GM12878 (cell line): ENCODE measurements around the gene EIF4B. TPM values are rescaled to one million over a fixed set of nuclear protein-coding genes. Genes with fewer than 3 reads are reported as not detected.

ENCODE experiments used
- ATAC-seq: fragments of 200-7000 bp; cut with Tn5 transposase; 3 replicates; pipeline ENCODE4 v1.9.1; 2020; ENCODE audit warnings: mild to moderate bottlenecking, moderate library complexity
- BruUV-seq: library from RNA; stranded (reverse); fragments of 400-500 nt; replicated peaks from 2 replicates; lab custom pipeline; 2021; lab: Mats Ljungman, UMichigan
- CTCF ChIA-PET: fragments of 300-600 bp; sonication (Branson Sonifier 250); formaldehyde crosslinking; extraction: SDS; loops from one replicate; lab custom pipeline; 2021; ENCODE audit warnings: inconsistent platforms; lab: Yijun Ruan, JAX
- POLR2A ChIA-PET: fragments of 350-600 bp; formaldehyde crosslinking; extraction: SDS; loops from one replicate; lab custom pipeline; 2021; ENCODE audit warnings: inconsistent platforms; lab: Charles Lee
- RAD21 ChIA-PET: fragments of 300-600 bp; sonication (Branson Sonifier 250); formaldehyde crosslinking; loops from one replicate; lab custom pipeline; 2023; ENCODE audit warnings: antibody characterized with exemption; ENCODE audit not compliant: unreplicated experiment; lab: Charles Lee
- SMC1A ChIA-PET: fragments of 300-600 bp; sonication (Branson Sonifier 250); formaldehyde crosslinking; loops from one replicate; lab custom pipeline; 2023; ENCODE audit not compliant: unreplicated experiment, uncharacterized antibody; lab: Charles Lee
- DNase-seq: peaks from one replicate; pipeline ENCODE4 v3.0.0-alpha.2; 2011; ENCODE audit warnings: low read depth, low spot score
- FAIRE-seq: peaks from 3 replicates; lab custom pipeline; 2011; peaks lifted over from hg19 to GRCh38; lab: Jason Lieb, UNC
- H2AFZ ChIP-seq: 2 replicates; pipeline ENCODE4 v1.6.0; 2011; ENCODE audit warnings: low read depth, low read length, control low read depth; ENCODE audit not compliant: control insufficient read depth
- H3K27ac ChIP-seq: 2 replicates; pipeline ENCODE4 v1.5.1; 2011; ENCODE audit warnings: control low read depth; ENCODE audit not compliant: control insufficient read depth, insufficient read depth
- H3K27me3 ChIP-seq, 2 experiments: replicated peaks in 1 of 2; 2 replicates each; pipeline versions ENCODE4 v1.6.0 to v1.6.1; 2011; ENCODE audit warnings: low read length in 1 of 2; ENCODE audit not compliant: control insufficient read depth in 2 of 2, insufficient read depth in 2 of 2
- H3K36me3 ChIP-seq, 2 experiments: 2 replicates each; pipeline ENCODE4 v1.5.1; 2011; ENCODE audit warnings: low read length in 1 of 2; ENCODE audit not compliant: control insufficient read depth in 2 of 2, insufficient read depth in 2 of 2
- H3K4me1 ChIP-seq: 2 replicates; pipeline ENCODE4 v1.6.1; 2011; ENCODE audit warnings: mild to moderate bottlenecking, low read length, moderate library complexity, mixed read lengths; ENCODE audit not compliant: control insufficient read depth, insufficient read depth
- H3K4me2 ChIP-seq: 2 replicates; pipeline ENCODE4 v1.6.0; 2011; ENCODE audit warnings: control low read depth; ENCODE audit not compliant: control insufficient read depth, insufficient read depth
- H3K4me3 ChIP-seq: fragments of 200-600 bp; sonication (generic); 2 replicates; pipeline ENCODE4 v1.5.1; 2016
- H3K79me2 ChIP-seq: 2 replicates; pipeline ENCODE4 v1.6.0; 2011; ENCODE audit warnings: low read length; ENCODE audit not compliant: control insufficient read depth, insufficient read depth
- H3K9ac ChIP-seq: 2 replicates; pipeline ENCODE4 v1.8.0; 2011; ENCODE audit warnings: low read length, control low read depth, mixed read lengths; ENCODE audit not compliant: control insufficient read depth, insufficient read depth
- H3K9me3 ChIP-seq: replicated peaks from 3 replicates; pipeline ENCODE4 v1.5.1; 2011; ENCODE audit warnings: mild to moderate bottlenecking, low read length; ENCODE audit not compliant: control insufficient read depth, insufficient read depth
- H4K20me1 ChIP-seq: 2 replicates; pipeline ENCODE4 v1.6.0; 2011; ENCODE audit not compliant: control insufficient read depth, insufficient read depth
- CBFB ChIP-seq: IDR thresholded peaks from 2 replicates; pipeline ENCODE4 v1.6.1; 2016; ENCODE audit warnings: antibody characterized with exemption, low read depth
- CBX3 ChIP-seq: fragments of 200-600 bp; sonication (generic); IDR thresholded peaks from 2 replicates; pipeline ENCODE4 v1.6.1; 2016; ENCODE audit warnings: low read depth, borderline replicate concordance
- EZH2 ChIP-seq: IDR thresholded peaks from 2 replicates; pipeline ENCODE4 v1.6.1; 2012; ENCODE audit warnings: low read depth, mild to moderate bottlenecking, control low read depth, inconsistent platforms, low read length, borderline replicate concordance; ENCODE audit not compliant: control insufficient read depth
- IKZF2 ChIP-seq, 2 experiments: fragments of 450-650 bp; IDR thresholded peaks; 2 replicates each; pipeline ENCODE4 v1.6.1; 2017; ENCODE audit warnings: mild to moderate bottlenecking in 2 of 2, moderate library complexity in 2 of 2
- KLF5 ChIP-seq: fragments of 450-650 bp; IDR thresholded peaks from 2 replicates; pipeline ENCODE4 v1.6.1; 2014; ENCODE audit warnings: mild to moderate bottlenecking; ENCODE audit not compliant: partially characterized antibody
- MEF2B ChIP-seq: fragments of 450-650 bp; IDR thresholded peaks from 2 replicates; pipeline ENCODE4 v1.6.1; 2018; ENCODE audit warnings: mild to moderate bottlenecking, moderate library complexity; ENCODE audit not compliant: partially characterized antibody, poor library complexity, severe bottlenecking
- MTA3 ChIP-seq: IDR thresholded peaks from 2 replicates; pipeline ENCODE4 v1.6.1; 2012; ENCODE audit warnings: low read length, inconsistent platforms, borderline replicate concordance
- NFXL1 ChIP-seq: fragments of 450-650 bp; IDR thresholded peaks from 2 replicates; pipeline ENCODE4 v1.6.1; 2017; ENCODE audit warnings: antibody characterized with exemption, mild to moderate bottlenecking, borderline replicate concordance
- SRF ChIP-seq, 2 experiments: IDR thresholded peaks; 2 replicates each; pipeline ENCODE4 v1.6.1; 2011; ENCODE audit warnings: low read depth in 2 of 2, low read length in 2 of 2, mild to moderate bottlenecking in 1 of 2, moderate library complexity in 1 of 2
- STAT1 ChIP-seq: fragments of 450-650 bp; conservative IDR thresholded peaks from 2 replicates; pipeline ENCODE4 v1.6.1; 2014; ENCODE audit warnings: antibody characterized with exemption, mild to moderate bottlenecking
- USF2 ChIP-seq: IDR thresholded peaks from 2 replicates; pipeline ENCODE4 v1.6.1; 2011; ENCODE audit warnings: low read depth, low read length, improper control_type of control experiment, borderline replicate concordance
- whole genome bisulfite sequencing: methylation state at CpG from one replicate; pipeline ENCODE4 v1.1.6; 2016; ENCODE audit warnings: low lambda C conversion rate; ENCODE audit not compliant: insufficient replicate concordance, insufficient coverage; ENCODE audit errors: missing lambda C conversion rate; 5-methylcytosine and 5-hydroxymethylcytosine counted together
- in situ Hi-C: fragments of 300-500 bp; cut with MboI; formaldehyde crosslinking; loops from 9 replicates; pipeline ENCODE4 v1.14.3; 2018; ENCODE audit warnings: mixed read lengths
- intact Hi-C: fragments of 100-400 bp; cut with micrococcal nuclease; formaldehyde crosslinking; loops from one replicate; pipeline ENCODE4 v1.14.2; 2022; ENCODE audit not compliant: unreplicated experiment
- polyA plus RNA-seq, 11 experiments: library from polyadenylated mRNA; depleted of rRNA in 4 of 11; unstranded in 6 of 11; stranded (reverse) in 5 of 11; fragments of >200 nt; fragmentation: Nextera tagmentation in 4 of 11; fragmentation: Illumina TruSeq in 1 of 11; extraction: Ambion mirVana in 4 of 11; extraction: Trizol in 1 of 11; gene quantifications; 1 replicate in 1 of 11; 2 replicates in 10 of 11; pipeline versions ENCODE4 v1.2.1 to v1.2.3, GENCODE V29; 2011 to 2016; ENCODE audit warnings: inconsistent platforms in 2 of 11, missing spikeins in 2 of 11, low read depth in 1 of 11
- total RNA-seq, 4 experiments: library from RNA; depleted of rRNA in 3 of 4; stranded (reverse); fragments of >200 nt in 3 of 4; fragmentation: Illumina TruSeq in 1 of 4; extraction: Trizol in 1 of 4; gene quantifications; 2 replicates each; pipeline versions ENCODE4 v1.2.1 to v1.2.3, GENCODE V29; 2013 to 2021
- TF ChIP-seq, protein P1 (sequence below): fragments of 450-650 bp; formaldehyde crosslinking; IDR thresholded peaks from 2 replicates; pipeline ENCODE4 v1.5.0; 2022; ENCODE audit warnings: mild to moderate bottlenecking, missing genetic modification characterization
- TF ChIP-seq, protein P2 (sequence below): fragments of 150-350 bp; IDR thresholded peaks from 2 replicates; pipeline ENCODE4 v1.6.1; 2014; ENCODE audit warnings: mild to moderate bottlenecking, low read depth, low read length

Gene EIF4B
- total and polyA plus RNA-seq, 10 of the 15 experiments (the other 5 are each of a cell fraction or from before 2014, with no cell fraction given) = 123 to 752 (median 431) TPM

GRCh38 chr12:53063708-53064612, 57.7 kb downstream of the EIF4B start:
- no peak for ATAC-seq
- Histone ChIP-seq H3K9ac (no peak overlapping the region), H3K4me2 (no peak overlapping the region), H3K4me1 (no peaks in the 10 kb centered on the region), H3K79me2 (no peaks in the 10 kb centered on the region), H3K36me3 (peaks cover 6 to 7% of the 10 kb centered on the region in 2 experiments; a peak in 3 of 4 replicates), H3K9me3 (no peaks in the 10 kb centered on the region), H3K27me3 (no peaks in the 10 kb centered on the region), H3K27ac (no peak overlapping the region), H3K4me3 (no peak overlapping the region), H2AFZ (no peak overlapping the region), H4K20me1 (no peaks in the 10 kb centered on the region)
- ChIA-PET CTCF (interaction anchor here (0.7 to 12.1 kb wide), 6 partner anchors 8 to 37 kb away, joined by 3 to 355 read pairs (median 28); partner anchors contain the start of genes IGFBP6, SOAT2 and SPRYD3), SMC1A (interaction anchor here (7.8 kb wide), 1 partner anchor 37 kb away, joined by 126 read pairs; the partner anchor contains the start of gene SOAT2), POLR2A (interaction anchor here (0.5 kb wide), 1 partner anchor 143 kb away, joined by 3 read pairs; the partner anchor contains the start of gene ITGB7), RAD21 (interaction anchor here (4.5 kb wide), 1 partner anchor 35 kb away, joined by 84 read pairs; the partner anchor contains the start of gene IGFBP6)
- BruUV-seq = no TSS peak
- no peak for FAIRE-seq
- no peak for DNase-seq
- in situ Hi-C loops = no loop called here
- WGBS = 69% methylated on average over 13 of the region's 13 CpGs
- TF ChIP-seq MTA3 (no peak), STAT1 (no peak), IKZF2 (IDR thresholded peaks at IDR 0.05) (no peak), EZH2 (no peak), KLF5 (no peak), SRF (IDR thresholded peaks at IDR 0.05; ENCODE audit: low read depth in 2 of 2, low read length in 2 of 2) (no peak), CBX3 (no peak), CBFB (no peak), NFXL1 (no peak), USF2 (no peak), MEF2B (no peak)
- TF ChIP-seq, protein P1, sequence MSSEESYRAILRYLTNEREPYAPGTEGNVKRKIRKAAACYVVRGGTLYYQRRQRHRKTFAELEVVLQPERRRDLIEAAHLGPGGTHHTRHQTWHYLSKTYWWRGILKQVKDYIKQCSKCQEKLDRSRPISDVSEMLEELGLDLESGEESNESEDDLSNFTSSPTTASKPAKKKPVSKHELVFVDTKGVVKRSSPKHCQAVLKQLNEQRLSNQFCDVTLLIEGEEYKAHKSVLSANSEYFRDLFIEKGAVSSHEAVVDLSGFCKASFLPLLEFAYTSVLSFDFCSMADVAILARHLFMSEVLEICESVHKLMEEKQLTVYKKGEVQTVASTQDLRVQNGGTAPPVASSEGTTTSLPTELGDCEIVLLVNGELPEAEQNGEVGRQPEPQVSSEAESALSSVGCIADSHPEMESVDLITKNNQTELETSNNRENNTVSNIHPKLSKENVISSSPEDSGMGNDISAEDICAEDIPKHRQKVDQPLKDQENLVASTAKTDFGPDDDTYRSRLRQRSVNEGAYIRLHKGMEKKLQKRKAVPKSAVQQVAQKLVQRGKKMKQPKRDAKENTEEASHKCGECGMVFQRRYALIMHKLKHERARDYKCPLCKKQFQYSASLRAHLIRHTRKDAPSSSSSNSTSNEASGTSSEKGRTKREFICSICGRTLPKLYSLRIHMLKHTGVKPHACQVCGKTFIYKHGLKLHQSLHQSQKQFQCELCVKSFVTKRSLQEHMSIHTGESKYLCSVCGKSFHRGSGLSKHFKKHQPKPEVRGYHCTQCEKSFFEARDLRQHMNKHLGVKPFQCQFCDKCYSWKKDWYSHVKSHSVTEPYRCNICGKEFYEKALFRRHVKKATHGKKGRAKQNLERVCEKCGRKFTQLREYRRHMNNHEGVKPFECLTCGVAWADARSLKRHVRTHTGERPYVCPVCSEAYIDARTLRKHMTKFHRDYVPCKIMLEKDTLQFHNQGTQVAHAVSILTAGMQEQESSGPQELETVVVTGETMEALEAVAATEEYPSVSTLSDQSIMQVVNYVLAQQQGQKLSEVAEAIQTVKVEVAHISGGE (CRISPR knock-in tag) = no peak
- TF ChIP-seq, protein P2, sequence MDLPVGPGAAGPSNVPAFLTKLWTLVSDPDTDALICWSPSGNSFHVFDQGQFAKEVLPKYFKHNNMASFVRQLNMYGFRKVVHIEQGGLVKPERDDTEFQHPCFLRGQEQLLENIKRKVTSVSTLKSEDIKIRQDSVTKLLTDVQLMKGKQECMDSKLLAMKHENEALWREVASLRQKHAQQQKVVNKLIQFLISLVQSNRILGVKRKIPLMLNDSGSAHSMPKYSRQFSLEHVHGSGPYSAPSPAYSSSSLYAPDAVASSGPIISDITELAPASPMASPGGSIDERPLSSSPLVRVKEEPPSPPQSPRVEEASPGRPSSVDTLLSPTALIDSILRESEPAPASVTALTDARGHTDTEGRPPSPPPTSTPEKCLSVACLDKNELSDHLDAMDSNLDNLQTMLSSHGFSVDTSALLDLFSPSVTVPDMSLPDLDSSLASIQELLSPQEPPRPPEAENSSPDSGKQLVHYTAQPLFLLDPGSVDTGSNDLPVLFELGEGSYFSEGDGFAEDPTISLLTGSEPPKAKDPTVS = no peak
- intact Hi-C loops = no loop called here
